NB4 (cell line): ENCODE results near the gene COBL.

Experiments used
- MYC ChIP-seq: IDR thresholded peaks from 2 replicates; pipeline ENCODE4 v1.6.1; 2011; ENCODE audit warnings: low read depth, low read length
- POLR2A ChIP-seq: IDR thresholded peaks from 2 replicates; pipeline ENCODE4 v1.6.1; 2011; ENCODE audit warnings: mild to moderate bottlenecking; ENCODE audit not compliant: insufficient read length; ENCODE audit errors: extremely low read depth
- TF ChIP-seq, protein P1 (sequence below): IDR thresholded peaks from one replicate; pipeline ENCODE4 v1.5.1; 2012; ENCODE audit warnings: low read depth, low read length
- TF ChIP-seq, protein P2 (sequence below): IDR thresholded peaks from 2 replicates; pipeline ENCODE4 v1.6.1; 2011; ENCODE audit warnings: low read depth, low read length

DNA sequence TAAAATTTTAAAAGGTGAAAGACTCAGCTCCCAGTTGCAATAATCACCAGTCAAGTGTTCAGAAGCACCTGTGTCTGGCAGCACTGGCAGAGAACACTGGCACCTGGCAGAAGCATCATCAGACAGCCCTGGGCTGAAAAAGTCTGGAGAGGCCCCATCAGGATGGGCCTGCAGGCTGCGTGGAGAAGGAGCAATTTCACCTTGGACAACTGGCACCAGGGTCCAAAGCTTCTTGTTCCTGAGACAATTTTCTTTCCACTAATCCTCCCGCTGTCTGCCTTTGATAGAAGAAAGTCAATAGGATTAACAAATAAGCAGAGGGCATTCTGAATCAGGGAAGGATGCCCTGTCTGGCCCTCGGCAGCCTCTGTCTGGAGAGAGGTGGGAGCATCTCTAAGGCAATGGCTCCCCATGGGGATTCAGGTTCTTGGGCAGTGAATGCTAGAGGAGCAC, 6.5 kb downstream of the COBL start:
- TF ChIP-seq, protein P1, sequence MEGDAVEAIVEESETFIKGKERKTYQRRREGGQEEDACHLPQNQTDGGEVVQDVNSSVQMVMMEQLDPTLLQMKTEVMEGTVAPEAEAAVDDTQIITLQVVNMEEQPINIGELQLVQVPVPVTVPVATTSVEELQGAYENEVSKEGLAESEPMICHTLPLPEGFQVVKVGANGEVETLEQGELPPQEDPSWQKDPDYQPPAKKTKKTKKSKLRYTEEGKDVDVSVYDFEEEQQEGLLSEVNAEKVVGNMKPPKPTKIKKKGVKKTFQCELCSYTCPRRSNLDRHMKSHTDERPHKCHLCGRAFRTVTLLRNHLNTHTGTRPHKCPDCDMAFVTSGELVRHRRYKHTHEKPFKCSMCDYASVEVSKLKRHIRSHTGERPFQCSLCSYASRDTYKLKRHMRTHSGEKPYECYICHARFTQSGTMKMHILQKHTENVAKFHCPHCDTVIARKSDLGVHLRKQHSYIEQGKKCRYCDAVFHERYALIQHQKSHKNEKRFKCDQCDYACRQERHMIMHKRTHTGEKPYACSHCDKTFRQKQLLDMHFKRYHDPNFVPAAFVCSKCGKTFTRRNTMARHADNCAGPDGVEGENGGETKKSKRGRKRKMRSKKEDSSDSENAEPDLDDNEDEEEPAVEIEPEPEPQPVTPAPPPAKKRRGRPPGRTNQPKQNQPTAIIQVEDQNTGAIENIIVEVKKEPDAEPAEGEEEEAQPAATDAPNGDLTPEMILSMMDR = no peak
- TF ChIP-seq POLR2A (no peak), MYC (no peak)
- TF ChIP-seq, protein P2, sequence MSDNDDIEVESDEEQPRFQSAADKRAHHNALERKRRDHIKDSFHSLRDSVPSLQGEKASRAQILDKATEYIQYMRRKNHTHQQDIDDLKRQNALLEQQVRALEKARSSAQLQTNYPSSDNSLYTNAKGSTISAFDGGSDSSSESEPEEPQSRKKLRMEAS = no peak
